Common myeloid progenitor, CD34-positive (primary cell): ENCODE results near the gene KLHL29.

ENCODE experiments used
- CTCF ChIA-PET: fragments of 350-600 bp; sonication (Branson Sonifier 250); formaldehyde crosslinking; loops from one replicate; lab custom pipeline; 2021; ENCODE audit warnings: antibody characterized with exemption; lab: Charles Lee
- POLR2A ChIA-PET: fragments of 350-600 bp; sonication (Branson Sonifier 250); formaldehyde crosslinking; loops from one replicate; lab custom pipeline; 2021; ENCODE audit warnings: antibody characterized with exemption; lab: Charles Lee
- DNase-seq, 3 donors: peaks; one replicate each; pipeline versions ENCODE4 v3.0.0 to v3.0.0-alpha.2; 2013
- H3K27ac ChIP-seq, 2 experiments: 1 replicate in 1 of 2; 2 replicates in 1 of 2; pipeline ENCODE4 v1.7.0; 2013; ENCODE audit warnings: inconsistent platforms in 2 of 2, low read length in 2 of 2, mild to moderate bottlenecking in 2 of 2, low read depth in 1 of 2, moderate library complexity in 1 of 2; ENCODE audit not compliant: severe bottlenecking in 2 of 2, insufficient read depth in 1 of 2, poor library complexity in 1 of 2
- H3K27me3 ChIP-seq, 5 experiments: replicated peaks in 2 of 5; 1 replicate in 3 of 5; 2 replicates in 2 of 5; pipeline versions ENCODE4 v1.6.1 to v1.7.0; 2013; ENCODE audit warnings: low read length in 4 of 5, mild to moderate bottlenecking in 2 of 5, moderate library complexity in 2 of 5, inconsistent platforms in 1 of 5; ENCODE audit not compliant: insufficient read depth in 5 of 5, control insufficient read depth in 4 of 5
- H3K36me3 ChIP-seq, 4 experiments: 1 replicate in 2 of 4; 2 replicates in 2 of 4; pipeline versions ENCODE4 v1.6.1 to v1.7.0; 2013; ENCODE audit warnings: low read length in 3 of 4, control low read depth in 1 of 4, mild to moderate bottlenecking in 1 of 4; ENCODE audit not compliant: control insufficient read depth in 4 of 4, insufficient read depth in 4 of 4
- H3K4me1 ChIP-seq, 4 experiments: 1 replicate in 3 of 4; 2 replicates in 1 of 4; pipeline versions ENCODE4 v1.6.1 to v1.7.1; 2013; ENCODE audit warnings: low read length in 3 of 4, mild to moderate bottlenecking in 3 of 4, control low read depth in 1 of 4, inconsistent platforms in 1 of 4, moderate library complexity in 1 of 4; ENCODE audit not compliant: control insufficient read depth in 4 of 4, insufficient read depth in 4 of 4; ENCODE audit errors: control extremely low read depth in 1 of 4
- H3K4me3 ChIP-seq, 7 experiments: 1 replicate in 4 of 7; 2 replicates in 3 of 7; pipeline versions ENCODE4 v1.5.1 to v1.7.0; 2013; ENCODE audit warnings: mild to moderate bottlenecking in 7 of 7, low read length in 6 of 7, moderate library complexity in 6 of 7, inconsistent platforms in 2 of 7, low read depth in 2 of 7, control low read depth in 1 of 7; ENCODE audit not compliant: insufficient read depth in 4 of 7, control insufficient read depth in 1 of 7; ENCODE audit errors: extremely low read depth in 1 of 7
- H3K9me3 ChIP-seq, 5 experiments: 1 replicate in 4 of 5; 2 replicates in 1 of 5; pipeline versions ENCODE4 v1.6.1 to v1.7.1; 2013; ENCODE audit warnings: low read length in 4 of 5, mild to moderate bottlenecking in 2 of 5, inconsistent platforms in 1 of 5, low read depth in 1 of 5, moderate library complexity in 1 of 5; ENCODE audit not compliant: control insufficient read depth in 4 of 5, insufficient read depth in 2 of 5; ENCODE audit errors: control extremely low read depth in 1 of 5
- WGBS: methylation state at CpG from one replicate; pipeline ENCODE4 v1.1.5; 2013; ENCODE audit not compliant: insufficient coverage; 5-methylcytosine and 5-hydroxymethylcytosine counted together

KLHL29 gene

DNA sequence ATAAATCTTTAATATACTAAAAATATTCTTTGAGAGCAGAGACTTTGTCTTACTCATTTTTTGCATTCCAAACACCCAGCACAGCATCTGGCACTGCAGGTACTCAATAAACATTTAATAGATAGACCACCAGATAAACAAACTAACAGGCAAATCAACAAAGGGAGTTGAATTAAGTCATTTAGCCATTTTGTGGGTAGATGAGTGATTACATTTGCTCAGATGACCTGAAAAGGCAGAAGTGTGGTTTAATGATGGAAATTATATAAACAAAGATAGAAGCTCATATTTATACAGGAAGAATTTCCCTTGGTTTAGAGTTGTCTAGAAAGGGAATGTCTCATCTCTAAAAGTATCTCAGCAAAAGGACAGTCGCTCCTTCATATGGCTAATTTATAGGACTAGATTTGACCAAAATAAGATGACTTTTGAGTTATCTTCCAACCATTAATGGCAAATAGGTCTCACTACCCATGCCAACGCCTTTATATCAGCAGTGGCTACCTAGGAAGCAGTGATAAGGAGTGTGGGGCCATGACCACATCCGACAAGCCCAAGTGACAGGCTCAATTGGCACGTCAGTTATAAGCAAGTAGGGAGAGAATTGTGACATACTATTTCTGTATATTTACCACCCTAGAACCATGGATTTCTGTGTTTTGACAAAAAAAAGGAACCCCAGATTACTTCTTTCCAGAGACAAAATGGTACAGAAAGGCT, 368.5 kb downstream of the KLHL29 start:
- ChIA-PET CTCF (no interaction called here), POLR2A (no interaction called here)
- no peak overlapping the region for H3K27ac ChIP-seq
- H3K9me3 ChIP-seq: no peaks in the 10 kb centered on the region
- 100% methylated on average over 2 of the region's 4 CpGs for WGBS
- H3K4me3 ChIP-seq: no peak overlapping the region
- no peaks in the 10 kb centered on the region for H3K27me3 ChIP-seq
- DNase-seq: no peak
- peaks cover 10 to 46% (median 35%) of the 10 kb centered on the region in 4 experiments for H3K36me3 ChIP-seq
- H3K4me1 ChIP-seq: no peaks in the 10 kb centered on the region

DNA sequence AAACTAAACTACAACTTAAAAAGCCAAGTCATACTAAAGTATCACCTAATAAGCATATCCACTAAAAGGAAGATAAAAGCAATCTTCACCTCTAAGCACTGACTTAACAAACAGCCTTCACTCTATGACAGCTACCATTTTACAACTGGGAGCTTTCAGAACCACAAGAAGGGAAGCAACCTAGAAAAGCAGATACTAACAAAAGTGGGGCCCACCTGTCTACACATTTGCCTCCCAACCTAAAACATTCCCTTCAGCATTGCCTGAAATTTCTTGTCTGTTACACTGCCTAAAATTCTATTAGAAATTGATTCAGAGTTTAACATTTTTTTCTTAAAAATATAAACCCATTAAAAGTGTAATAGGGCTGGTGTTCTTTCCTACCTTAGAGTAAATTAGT, 370.0 kb downstream of the KLHL29 start:
- POLR2A ChIA-PET: no interaction called here
- H3K27ac ChIP-seq: no peak overlapping the region
- no peaks in the 10 kb centered on the region for H3K27me3 ChIP-seq
- H3K4me3 ChIP-seq: no peak overlapping the region
- H3K36me3 ChIP-seq: peaks cover 13 to 53% (median 35%) of the 10 kb centered on the region in 4 experiments
- CTCF ChIA-PET: no interaction called here
- DNase-seq: no peak
- no peaks in the 10 kb centered on the region for H3K4me1 ChIP-seq
- no peaks in the 10 kb centered on the region for H3K9me3 ChIP-seq

- Histone ChIP-seq H3K9me3 (no peaks in the 10 kb centered on the region), H3K27ac (no peak overlapping the region), H3K36me3 (peaks cover 13 to 41% (median 24%) of the 10 kb centered on the region in 4 experiments), H3K4me3 (no peak overlapping the region), H3K4me1 (peaks cover 0 to 2% (median 0%) of the 10 kb centered on the region in 4 experiments), H3K27me3 (no peaks in the 10 kb centered on the region)
- no peak for DNase-seq
- ChIA-PET POLR2A (interaction anchor here (0.6 kb wide), 1 partner anchor 48 kb away, joined by 3 read pairs; no protein-coding TSS in a partner anchor), CTCF (no interaction called here)
- WGBS: 100% methylated on average over 4 of the region's 7 CpGs
Measured at GRCh38 chr2:23756593-23757292, 371.8 kb downstream of the KLHL29 start.

GRCh38 chr2:23757686-23758433, 372.9 kb downstream of the KLHL29 start:
- H3K27ac ChIP-seq: no peak overlapping the region
- POLR2A ChIA-PET: no interaction called here
- H3K27me3 ChIP-seq: no peaks in the 10 kb centered on the region
- H3K9me3 ChIP-seq: no peaks in the 10 kb centered on the region
- peaks cover 0 to 5% (median 1%) of the 10 kb centered on the region in 4 experiments for H3K4me1 ChIP-seq
- CTCF ChIA-PET: interaction anchor here (0.6 to 1.2 kb wide), 2 partner anchors 9 to 21 kb away, joined by 3 to 4 read pairs; no protein-coding TSS in a partner anchor
- H3K4me3 ChIP-seq: no peak overlapping the region
- no peak for DNase-seq
- WGBS: 92% methylated on average over 2 of the region's 6 CpGs
- peaks cover 12 to 40% (median 18%) of the 10 kb centered on the region in 4 experiments for H3K36me3 ChIP-seq
